HEK293T (cell line): ENCODE measurements around the gene CLDN19.

ENCODE experiments used
- BHLHE40 ChIP-seq: fragments of 450-650 bp; IDR thresholded peaks from 2 replicates; pipeline ENCODE4 v1.6.1; 2016; ENCODE audit warnings: mild to moderate bottlenecking, moderate library complexity, borderline replicate concordance
- ELF4 ChIP-seq: fragments of 450-650 bp; IDR thresholded peaks from 2 replicates; pipeline ENCODE4 v1.6.1; 2017; ENCODE audit warnings: antibody characterized with exemption
- FOXA1 ChIP-seq: fragments of 450-650 bp; IDR thresholded peaks from 2 replicates; pipeline ENCODE4 v1.6.1; 2016; ENCODE audit warnings: mild to moderate bottlenecking
- FOXK2 ChIP-seq: fragments of 450-650 bp; IDR thresholded peaks from 2 replicates; pipeline ENCODE4 v1.6.1; 2016; ENCODE audit warnings: mild to moderate bottlenecking
- FOXM1 ChIP-seq: fragments of 450-650 bp; IDR thresholded peaks from 2 replicates; pipeline ENCODE4 v1.6.1; 2017; ENCODE audit warnings: mild to moderate bottlenecking, borderline replicate concordance
- L3MBTL2 ChIP-seq: fragments of 450-650 bp; conservative IDR thresholded peaks from 2 replicates; pipeline ENCODE4 v1.6.1; 2016; ENCODE audit warnings: mild to moderate bottlenecking
- NFRKB ChIP-seq: fragments of 450-650 bp; IDR thresholded peaks from 2 replicates; pipeline ENCODE4 v1.6.1; 2016; ENCODE audit warnings: mild to moderate bottlenecking, moderate library complexity
- SP1 ChIP-seq: fragments of 450-650 bp; IDR thresholded peaks from 2 replicates; pipeline ENCODE4 v1.6.1; 2017
- TARDBP ChIP-seq: fragments of 450-650 bp; IDR thresholded peaks from 2 replicates; pipeline ENCODE4 v1.6.1; 2016
- ZNF384 ChIP-seq: fragments of 450-650 bp; IDR thresholded peaks from 2 replicates; pipeline ENCODE4 v1.6.1; 2016

GRCh38 chr1:42765832-42766740, 26.1 kb upstream of the CLDN19 start:
- TF ChIP-seq ELF4, result no peak
- TF ChIP-seq TARDBP, result no peak
- TF ChIP-seq FOXA1, result no peak
- no peak for TF ChIP-seq SP1
- TF ChIP-seq ZNF384, result no peak
- no peak for TF ChIP-seq L3MBTL2
- TF ChIP-seq BHLHE40, result no peak
- TF ChIP-seq FOXM1, result peak; percentile 86
- no peak for TF ChIP-seq FOXK2
- TF ChIP-seq NFRKB, result no peak
